Measurements from ENCODE around the gene STPG2. TPM values are rescaled to one million over a fixed set of nuclear protein-coding genes. Genes with fewer than 3 reads are reported as not detected.

STPG2 gene
- total RNA-seq, 1 experiment from 2014 or later, result not detected

DNA sequence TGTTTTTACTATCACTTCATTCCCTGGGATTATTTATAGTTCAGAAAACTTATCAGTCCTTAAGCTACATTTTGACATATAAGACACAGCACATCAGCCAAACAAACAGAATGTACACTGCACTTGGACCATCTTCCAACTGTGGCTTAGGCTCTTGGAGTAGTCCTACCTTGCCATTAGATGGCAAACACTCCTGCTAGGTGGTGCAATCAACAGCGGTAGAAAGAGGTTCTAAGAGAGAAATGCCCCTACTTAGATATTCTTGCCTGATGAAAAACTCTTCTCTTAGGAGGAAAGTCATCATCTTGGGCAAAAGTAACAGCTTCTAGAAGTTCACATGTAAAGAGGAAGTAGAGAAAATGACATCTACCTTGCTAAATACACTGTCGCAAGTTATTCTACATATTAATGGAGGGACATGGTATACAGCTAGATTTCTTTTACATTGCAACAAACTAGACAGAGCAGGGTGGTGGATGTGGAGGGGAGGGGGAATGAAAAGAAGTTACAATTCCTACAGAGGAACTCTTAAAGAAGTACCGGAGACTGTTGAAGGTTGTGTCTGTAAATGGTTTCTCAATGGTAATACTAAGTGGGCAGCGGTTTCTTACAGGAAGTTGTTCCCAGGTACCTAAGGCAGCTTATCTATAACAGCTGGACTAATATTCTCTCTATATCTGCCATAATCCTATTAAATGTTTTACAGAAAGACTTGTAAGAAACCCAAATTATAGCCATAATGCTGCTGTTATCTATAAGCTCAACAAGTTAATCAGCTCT lies 8.1 kb upstream of the STPG2 start:
- in situ Hi-C loops (cut with HindIII; ENCODE audit: low pct_unique_long_range_greater_than_20kb, low sequenced_read_pairs), result no loop called here
- no peaks in the 10 kb centered on the region for H3K27me3 ChIP-seq (ENCODE audit: control insufficient read depth, insufficient read depth, low read length)
- no peaks in the 10 kb centered on the region for H3K9me3 ChIP-seq (ENCODE audit: control insufficient read depth, insufficient read depth, low read depth, low read length)
- ChIA-PET POLR2A (interaction anchor here (0.6 kb wide), 1 partner anchor 494 kb away, joined by 4 read pairs; no protein-coding TSS in a partner anchor), CTCF (no interaction called here)
- no peaks in the 10 kb centered on the region for H3K4me1 ChIP-seq (ENCODE audit: control insufficient read depth, insufficient read depth, low read length)
- H3K36me3 ChIP-seq (ENCODE audit: control insufficient read depth, insufficient read depth, low read length), result no peaks in the 10 kb centered on the region
- H3K27ac ChIP-seq (ENCODE audit: low read length), result no peak overlapping the region
- H3K4me3 ChIP-seq (ENCODE audit: low read depth in 2 of 2, low read length in 2 of 2), result no peak overlapping the region
- intact Hi-C loops (cut with micrococcal nuclease; ENCODE audit: unreplicated experiment), result loop anchor here (5.0 to 10.0 kb wide), 2 partner anchors 313 to 471 kb away; no protein-coding TSS in a partner anchor
- no TSS peak for BruUV-seq (replicated peaks)
- DNase-seq (ENCODE audit: low read depth, low spot score) (no peak), ATAC-seq (peak; percentile 63; the same call in 1 of the 2 replicates)
- no peak for TF ChIP-seq REST (IDR thresholded peaks at IDR 0.05; ENCODE audit: insufficient read depth in 1 of 2, low read depth in 2 of 2, low read length in 1 of 2)
- TF ChIP-seq, protein P1, sequence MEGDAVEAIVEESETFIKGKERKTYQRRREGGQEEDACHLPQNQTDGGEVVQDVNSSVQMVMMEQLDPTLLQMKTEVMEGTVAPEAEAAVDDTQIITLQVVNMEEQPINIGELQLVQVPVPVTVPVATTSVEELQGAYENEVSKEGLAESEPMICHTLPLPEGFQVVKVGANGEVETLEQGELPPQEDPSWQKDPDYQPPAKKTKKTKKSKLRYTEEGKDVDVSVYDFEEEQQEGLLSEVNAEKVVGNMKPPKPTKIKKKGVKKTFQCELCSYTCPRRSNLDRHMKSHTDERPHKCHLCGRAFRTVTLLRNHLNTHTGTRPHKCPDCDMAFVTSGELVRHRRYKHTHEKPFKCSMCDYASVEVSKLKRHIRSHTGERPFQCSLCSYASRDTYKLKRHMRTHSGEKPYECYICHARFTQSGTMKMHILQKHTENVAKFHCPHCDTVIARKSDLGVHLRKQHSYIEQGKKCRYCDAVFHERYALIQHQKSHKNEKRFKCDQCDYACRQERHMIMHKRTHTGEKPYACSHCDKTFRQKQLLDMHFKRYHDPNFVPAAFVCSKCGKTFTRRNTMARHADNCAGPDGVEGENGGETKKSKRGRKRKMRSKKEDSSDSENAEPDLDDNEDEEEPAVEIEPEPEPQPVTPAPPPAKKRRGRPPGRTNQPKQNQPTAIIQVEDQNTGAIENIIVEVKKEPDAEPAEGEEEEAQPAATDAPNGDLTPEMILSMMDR (IDR thresholded peaks at IDR 0.05), result peak; percentile 10; the same call in 1 of the 2 replicates

DNA sequence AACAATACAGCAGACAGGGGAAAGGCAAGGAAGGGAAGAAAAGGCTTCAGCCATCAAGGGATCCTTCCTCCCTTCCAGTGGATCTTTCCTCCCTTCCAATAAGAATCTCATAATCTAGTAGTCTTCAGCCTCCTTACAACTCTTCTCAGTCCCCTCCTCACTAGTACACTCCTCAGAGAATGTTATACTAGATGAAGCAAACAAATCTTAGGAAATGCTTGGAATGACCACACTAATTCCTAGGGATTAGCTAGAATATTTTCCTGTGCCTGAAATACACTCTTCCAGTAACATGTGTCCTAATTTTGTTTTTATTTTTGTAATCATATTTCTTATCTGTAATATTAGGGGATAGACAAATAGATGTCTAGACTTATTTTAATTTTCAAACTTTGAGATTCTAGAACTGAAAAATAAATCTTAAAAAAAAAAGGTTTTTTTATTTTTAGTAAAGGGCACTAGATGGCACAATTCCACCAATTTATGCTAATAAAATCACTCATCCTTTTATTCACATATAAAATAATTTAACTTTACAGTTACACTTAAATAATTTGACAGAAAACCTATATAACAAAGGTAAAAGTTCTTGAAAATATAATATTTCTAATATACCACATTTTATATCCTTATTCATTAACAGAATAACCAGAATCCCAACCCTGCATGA lies 7.0 kb upstream of the STPG2 start:
- POLR2A ChIA-PET, result interaction anchor here (0.5 to 0.6 kb wide), 2 partner anchors 367 to 794 kb away, joined by 4 to 5 read pairs; no protein-coding TSS in a partner anchor
- Histone ChIP-seq H3K4me3 (ENCODE audit: low read depth in 2 of 2, low read length in 2 of 2) (no peak overlapping the region), H3K27ac (ENCODE audit: low read length) (no peak overlapping the region), H3K27me3 (ENCODE audit: control insufficient read depth, insufficient read depth, low read length) (no peaks in the 10 kb centered on the region), H3K9me3 (ENCODE audit: control insufficient read depth, insufficient read depth, low read depth, low read length) (no peaks in the 10 kb centered on the region), H3K36me3 (ENCODE audit: control insufficient read depth, insufficient read depth, low read length) (no peaks in the 10 kb centered on the region), H3K4me1 (ENCODE audit: control insufficient read depth, insufficient read depth, low read length) (no peaks in the 10 kb centered on the region)
- intact Hi-C loops (cut with micrococcal nuclease; ENCODE audit: unreplicated experiment) (loop anchor here (5.0 to 10.0 kb wide), 2 partner anchors 315 to 472 kb away; no protein-coding TSS in a partner anchor), in situ Hi-C loops (cut with HindIII; ENCODE audit: low pct_unique_long_range_greater_than_20kb, low sequenced_read_pairs) (no loop called here)
- ATAC-seq (no peak), DNase-seq (ENCODE audit: low read depth, low spot score) (no peak)
- no peak for TF ChIP-seq SIN3A (IDR thresholded peaks at IDR 0.05; ENCODE audit: borderline replicate concordance, insufficient read depth, low read depth, low read length)
- TF ChIP-seq TCF7L2 (IDR thresholded peaks at IDR 0.05; ENCODE audit: low read depth, low read length), result no peak
- TF ChIP-seq, protein P1 (IDR thresholded peaks at IDR 0.05), result no peak
- no peak for TF ChIP-seq REST (IDR thresholded peaks at IDR 0.05; ENCODE audit: insufficient read depth in 1 of 2, low read depth in 2 of 2, low read length in 1 of 2)
- no peak for TF ChIP-seq POLR2AphosphoS5 (IDR thresholded peaks at IDR 0.05; ENCODE audit: low read depth, low read length)
- CTCF ChIA-PET, result no interaction called here
- BruUV-seq (replicated peaks), result no TSS peak

All from Panc1 (cell line).